ENCODE results near the gene ACBD6. TPM values are rescaled to one million over a fixed set of nuclear protein-coding genes. Genes with fewer than 3 reads are reported as not detected.
A peak's percentile ranks its signal among the peaks of the same experiment; 100 is the strongest.

The ACBD6 gene
- total RNA-seq, 1 experiment from 2014 or later = 63.7 TPM

DNA sequence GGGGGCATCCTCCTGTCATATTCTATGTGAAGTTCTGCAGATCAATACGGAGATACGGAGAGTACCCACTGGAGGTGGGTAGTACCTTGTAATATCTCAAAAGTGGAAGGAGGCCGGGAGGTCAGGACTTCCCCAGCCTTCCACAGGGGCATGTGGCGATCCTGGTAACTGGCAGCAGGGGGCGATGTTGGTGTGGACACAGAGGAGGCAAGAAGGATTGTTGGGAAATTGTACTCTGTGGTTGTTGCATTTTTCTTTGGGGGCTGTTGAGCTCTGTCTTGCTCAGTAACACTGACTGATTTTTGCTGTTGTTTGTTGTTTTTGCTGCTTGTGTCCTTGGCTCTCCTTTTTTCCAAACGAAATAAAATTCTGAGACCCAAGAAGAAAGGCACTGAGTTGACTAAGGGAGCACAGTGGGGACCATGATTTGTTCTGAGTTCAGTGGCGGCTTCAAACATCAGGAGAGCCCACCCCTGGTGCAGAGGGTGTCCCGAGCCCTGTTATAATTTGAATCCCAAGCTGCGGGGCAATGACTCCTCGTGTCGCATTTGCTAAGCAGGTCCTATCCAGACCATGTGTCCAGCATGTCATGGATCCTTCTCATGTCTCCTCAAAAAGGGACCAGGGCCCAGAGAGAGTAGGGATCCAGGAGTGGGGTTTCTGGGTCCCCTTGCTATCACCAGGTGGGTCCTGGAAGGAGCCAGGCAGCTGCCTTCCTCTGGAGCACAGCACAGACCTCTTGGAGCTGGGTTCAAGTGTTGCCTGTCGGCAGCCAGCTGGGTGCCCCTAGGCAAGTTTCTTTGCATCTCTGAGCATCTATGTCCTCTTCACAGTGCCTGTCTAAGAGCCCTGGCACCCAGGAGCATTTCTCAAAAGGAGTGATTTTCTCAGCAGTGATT lies 249.5 kb downstream of the ACBD6 start:
- TF ChIP-seq EZH2 (IDR thresholded peaks at IDR 0.05; ENCODE audit: borderline replicate concordance, low read depth, low read length, poor library complexity, severe bottlenecking) = no peak
- TF ChIP-seq, protein P1, sequence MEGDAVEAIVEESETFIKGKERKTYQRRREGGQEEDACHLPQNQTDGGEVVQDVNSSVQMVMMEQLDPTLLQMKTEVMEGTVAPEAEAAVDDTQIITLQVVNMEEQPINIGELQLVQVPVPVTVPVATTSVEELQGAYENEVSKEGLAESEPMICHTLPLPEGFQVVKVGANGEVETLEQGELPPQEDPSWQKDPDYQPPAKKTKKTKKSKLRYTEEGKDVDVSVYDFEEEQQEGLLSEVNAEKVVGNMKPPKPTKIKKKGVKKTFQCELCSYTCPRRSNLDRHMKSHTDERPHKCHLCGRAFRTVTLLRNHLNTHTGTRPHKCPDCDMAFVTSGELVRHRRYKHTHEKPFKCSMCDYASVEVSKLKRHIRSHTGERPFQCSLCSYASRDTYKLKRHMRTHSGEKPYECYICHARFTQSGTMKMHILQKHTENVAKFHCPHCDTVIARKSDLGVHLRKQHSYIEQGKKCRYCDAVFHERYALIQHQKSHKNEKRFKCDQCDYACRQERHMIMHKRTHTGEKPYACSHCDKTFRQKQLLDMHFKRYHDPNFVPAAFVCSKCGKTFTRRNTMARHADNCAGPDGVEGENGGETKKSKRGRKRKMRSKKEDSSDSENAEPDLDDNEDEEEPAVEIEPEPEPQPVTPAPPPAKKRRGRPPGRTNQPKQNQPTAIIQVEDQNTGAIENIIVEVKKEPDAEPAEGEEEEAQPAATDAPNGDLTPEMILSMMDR (conservative IDR thresholded peaks at IDR 0.05; ENCODE audit: low read depth, low read length) = peak; percentile 92
- peak; percentile 80 for DNase-seq (ENCODE audit: low spot score)
- CTCF ChIA-PET = interaction anchor here (0.6 to 1.9 kb wide), 5 partner anchors 9 to 229 kb away, joined by 3 to 6 read pairs (median 4); no protein-coding TSS in a partner anchor
- POLR2A ChIA-PET (ENCODE audit: low non-redundant PET) = no interaction called here
- Histone ChIP-seq H3K27ac (ENCODE audit: low read depth, low read length, poor library complexity, severe bottlenecking) (no peak overlapping the region), H3K9me3 (ENCODE audit: low read depth, low read length, poor library complexity, severe bottlenecking) (no peaks in the 10 kb centered on the region), H3K4me1 (ENCODE audit: insufficient read depth, low read length, poor library complexity, severe bottlenecking) (no peaks in the 10 kb centered on the region), H3K27me3 (replicated peaks; ENCODE audit: insufficient read depth, low read depth, low read length, poor library complexity) (no peaks in the 10 kb centered on the region), H3K36me3 (ENCODE audit: insufficient read depth, low read length, poor library complexity, severe bottlenecking) (no peaks in the 10 kb centered on the region), H3K4me3 (ENCODE audit: low read depth, low read length, poor library complexity, severe bottlenecking) (no peak overlapping the region)
- intact Hi-C loops (cut with micrococcal nuclease; ENCODE audit: unreplicated experiment) = loop anchor here (1.0 to 2.0 kb wide), 2 partner anchors 163 to 230 kb away; no protein-coding TSS in a partner anchor
- no TSS peak for BruUV-seq (replicated peaks)

GRCh38 chr1:180251526-180252305 lies 250.7 kb downstream of the ACBD6 start:
- intact Hi-C loops (cut with micrococcal nuclease; ENCODE audit: unreplicated experiment) = loop anchor here (1.0 to 2.0 kb wide), 2 partner anchors 165 to 231 kb away; no protein-coding TSS in a partner anchor
- no peak overlapping the region for H3K27ac ChIP-seq (ENCODE audit: low read depth, low read length, poor library complexity, severe bottlenecking)
- H3K9me3 ChIP-seq (ENCODE audit: low read depth, low read length, poor library complexity, severe bottlenecking) = no peaks in the 10 kb centered on the region
- POLR2A ChIA-PET (ENCODE audit: low non-redundant PET) = no interaction called here
- no peaks in the 10 kb centered on the region for H3K4me1 ChIP-seq (ENCODE audit: insufficient read depth, low read length, poor library complexity, severe bottlenecking)
- CTCF ChIA-PET = interaction anchor here (1.5 to 1.9 kb wide), 2 partner anchors 10 to 230 kb away, joined by 4 to 6 read pairs; no protein-coding TSS in a partner anchor
- H3K27me3 ChIP-seq (replicated peaks; ENCODE audit: insufficient read depth, low read depth, low read length, poor library complexity) = no peaks in the 10 kb centered on the region
- no peak overlapping the region for H3K4me3 ChIP-seq (ENCODE audit: low read depth, low read length, poor library complexity, severe bottlenecking)
- no TSS peak for BruUV-seq (replicated peaks)
- DNase-seq (ENCODE audit: low spot score) = no peak
- TF ChIP-seq, protein P1 (conservative IDR thresholded peaks at IDR 0.05; ENCODE audit: low read depth, low read length) = no peak
- no peak for TF ChIP-seq EZH2 (IDR thresholded peaks at IDR 0.05; ENCODE audit: borderline replicate concordance, low read depth, low read length, poor library complexity, severe bottlenecking)
- H3K36me3 ChIP-seq (ENCODE audit: insufficient read depth, low read length, poor library complexity, severe bottlenecking) = no peaks in the 10 kb centered on the region

DNA sequence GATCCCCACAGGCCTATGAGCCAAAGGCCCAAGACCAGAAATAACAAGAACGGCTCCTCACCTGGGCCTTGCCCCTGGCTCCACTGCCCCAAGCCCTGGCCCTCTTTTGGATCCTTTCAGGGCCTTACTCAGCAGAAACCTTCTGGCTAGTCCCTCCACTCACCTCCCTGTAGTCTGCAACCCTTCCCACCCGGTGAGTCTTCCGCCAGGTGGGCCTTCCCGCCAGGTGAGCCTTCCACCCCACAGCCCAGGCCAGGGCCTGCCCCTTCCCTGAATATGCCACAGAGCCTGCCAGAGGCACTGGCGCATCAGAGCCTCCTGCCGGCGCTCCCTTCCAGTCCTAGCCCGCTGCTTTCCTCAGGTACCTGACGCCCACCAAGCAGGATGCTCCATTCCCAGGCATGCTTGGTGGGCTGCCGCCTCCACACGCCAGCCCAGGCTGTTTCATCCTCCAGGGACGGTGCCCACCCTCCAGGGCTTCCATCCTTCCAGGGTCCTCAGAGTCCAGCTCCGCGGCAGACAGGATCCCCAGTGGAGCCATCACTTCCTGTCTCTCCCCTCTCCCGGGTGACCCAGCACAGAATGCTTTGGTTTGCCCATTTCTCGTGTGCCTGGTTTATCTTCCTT lies 251.4 kb downstream of the ACBD6 start:
- H3K36me3 ChIP-seq (ENCODE audit: insufficient read depth, low read length, poor library complexity, severe bottlenecking) = no peaks in the 10 kb centered on the region
- no peak overlapping the region for H3K27ac ChIP-seq (ENCODE audit: low read depth, low read length, poor library complexity, severe bottlenecking)
- DNase-seq (ENCODE audit: low spot score) = no peak
- intact Hi-C loops (cut with micrococcal nuclease; ENCODE audit: unreplicated experiment) = no loop called here
- H3K9me3 ChIP-seq (ENCODE audit: low read depth, low read length, poor library complexity, severe bottlenecking) = no peaks in the 10 kb centered on the region
- ChIA-PET POLR2A (ENCODE audit: low non-redundant PET) (no interaction called here), CTCF (no interaction called here)
- TF ChIP-seq, protein P1 (conservative IDR thresholded peaks at IDR 0.05; ENCODE audit: low read depth, low read length) = no peak
- TF ChIP-seq EZH2 (IDR thresholded peaks at IDR 0.05; ENCODE audit: borderline replicate concordance, low read depth, low read length, poor library complexity, severe bottlenecking) = no peak
- no TSS peak for BruUV-seq (replicated peaks)
- H3K4me3 ChIP-seq (ENCODE audit: low read depth, low read length, poor library complexity, severe bottlenecking) = no peak overlapping the region
- H3K27me3 ChIP-seq (replicated peaks; ENCODE audit: insufficient read depth, low read depth, low read length, poor library complexity) = no peaks in the 10 kb centered on the region
- no peaks in the 10 kb centered on the region for H3K4me1 ChIP-seq (ENCODE audit: insufficient read depth, low read length, poor library complexity, severe bottlenecking)
